ENCODE data around the gene APCDD1. TPM values are rescaled to one million over a fixed set of nuclear protein-coding genes. Genes with fewer than 3 reads are reported as not detected.

APCDD1 gene
- total RNA-seq, 2 experiments from 2014 or later: not detected

GRCh38 chr18:10416065-10416464 lies 38.4 kb upstream of the APCDD1 start:
- intact Hi-C loops (cut with DNase I, micrococcal nuclease): no loop called here
- no peaks in the 10 kb centered on the region for H3K4me1 Mint-ChIP-seq (ENCODE audit: low read depth)
- ATAC-seq (ENCODE audit: poor library complexity) (no peak), DNase-seq (no peak)
- no peaks in the 10 kb centered on the region for H3K36me3 Mint-ChIP-seq (ENCODE audit: low read depth)
- CTCF ChIA-PET: no interaction called here
- Histone ChIP-seq H3K9me3 (ENCODE audit: control insufficient read depth in 1 of 2, insufficient read depth in 1 of 2, low read length in 2 of 2) (no peaks in the 10 kb centered on the region), H3K4me3 (ENCODE audit: low read length) (no peak overlapping the region), H3K27me3 (ENCODE audit: control insufficient read depth in 1 of 2, insufficient read depth in 2 of 2, low read length in 2 of 2) (no peaks in the 10 kb centered on the region), H3K4me1 (ENCODE audit: insufficient read depth, low read length) (no peaks in the 10 kb centered on the region), H3K27ac (ENCODE audit: low read depth in 1 of 2, low read length in 2 of 2) (no peak overlapping the region), H3K36me3 (ENCODE audit: insufficient read depth, low read length) (no peaks in the 10 kb centered on the region)
- H3K9me3 Mint-ChIP-seq: peaks cover 4% of the 10 kb centered on the region
- H3K27ac Mint-ChIP-seq: no peak overlapping the region
- H3K4me3 Mint-ChIP-seq: no peak overlapping the region
- TF ChIP-seq CTCF (IDR thresholded peaks at IDR 0.05): no peak
- POLR2A ChIA-PET: no interaction called here
- H3K27me3 Mint-ChIP-seq: peaks cover 5% of the 10 kb centered on the region

- CTCF ChIA-PET: no interaction called here
- Histone ChIP-seq H3K4me1 (ENCODE audit: insufficient read depth, low read length) (no peaks in the 10 kb centered on the region), H3K36me3 (ENCODE audit: insufficient read depth, low read length) (no peaks in the 10 kb centered on the region), H3K27me3 (ENCODE audit: control insufficient read depth in 1 of 2, insufficient read depth in 2 of 2, low read length in 2 of 2) (no peaks in the 10 kb centered on the region), H3K4me3 (ENCODE audit: low read length) (no peak overlapping the region), H3K27ac (ENCODE audit: low read depth in 1 of 2, low read length in 2 of 2) (no peak overlapping the region), H3K9me3 (ENCODE audit: control insufficient read depth in 1 of 2, insufficient read depth in 1 of 2, low read length in 2 of 2) (no peaks in the 10 kb centered on the region)
- intact Hi-C loops (cut with DNase I, micrococcal nuclease): no loop called here
- Mint-ChIP-seq H3K36me3 (ENCODE audit: low read depth) (no peaks in the 10 kb centered on the region), H3K27ac (no peak overlapping the region), H3K27me3 (peaks cover 5% of the 10 kb centered on the region), H3K4me1 (ENCODE audit: low read depth) (no peaks in the 10 kb centered on the region), H3K4me3 (no peak overlapping the region), H3K9me3 (peaks cover 4% of the 10 kb centered on the region)
- POLR2A ChIA-PET: no interaction called here
- ATAC-seq (ENCODE audit: poor library complexity): no peak
- TF ChIP-seq CTCF (IDR thresholded peaks at IDR 0.05): no peak
- no peak for DNase-seq
These were observed 37.2 kb upstream of the APCDD1 start for GRCh38 chr18:10417191-10417590.

- Mint-ChIP-seq H3K4me1 (ENCODE audit: low read depth) (no peaks in the 10 kb centered on the region), H3K27ac (no peak overlapping the region), H3K27me3 (peaks cover 5% of the 10 kb centered on the region), H3K9me3 (peaks cover 4% of the 10 kb centered on the region), H3K4me3 (no peak overlapping the region), H3K36me3 (ENCODE audit: low read depth) (no peaks in the 10 kb centered on the region)
- TF ChIP-seq CTCF (IDR thresholded peaks at IDR 0.05): no peak
- Histone ChIP-seq H3K4me3 (ENCODE audit: low read length) (no peak overlapping the region), H3K36me3 (ENCODE audit: insufficient read depth, low read length) (no peaks in the 10 kb centered on the region), H3K9me3 (ENCODE audit: control insufficient read depth in 1 of 2, insufficient read depth in 1 of 2, low read length in 2 of 2) (peaks cover 0 to 3% of the 10 kb centered on the region in 2 experiments), H3K27ac (ENCODE audit: low read depth in 1 of 2, low read length in 2 of 2) (no peak overlapping the region), H3K27me3 (ENCODE audit: control insufficient read depth in 1 of 2, insufficient read depth in 2 of 2, low read length in 2 of 2) (no peaks in the 10 kb centered on the region), H3K4me1 (ENCODE audit: insufficient read depth, low read length) (no peaks in the 10 kb centered on the region)
- ATAC-seq (ENCODE audit: poor library complexity) (no peak), DNase-seq (no peak)
- intact Hi-C loops (cut with DNase I, micrococcal nuclease): no loop called here
- ChIA-PET CTCF (no interaction called here), POLR2A (no interaction called here)
These were observed 36.8 kb upstream of the APCDD1 start for GRCh38 chr18:10417664-10418063.

All from CD4-positive, alpha-beta T cell (primary cell).